ENCODE results near the gene LMAN2L.

- TF ChIP-seq CTCF (IDR thresholded peaks at IDR 0.05; ENCODE audit: borderline replicate concordance, extremely low read depth, low read length, poor library complexity, severe bottlenecking) (no peak), EZH2 (IDR thresholded peaks at IDR 0.05; ENCODE audit: borderline replicate concordance, low read depth, low read length, severe bottlenecking) (no peak)
Observed at GRCh38 chr2:96692094-96692971, 47.5 kb downstream of the LMAN2L start.
